Measurements from ENCODE around the gene SYT3.
"Not testable (repeated sequence)": the region's sequence is repeated elsewhere in the genome, so short reads cannot be mapped to it uniquely, and the experiment has no call there.

SYT3 gene

GRCh38 chr19:50602496-50602895 is 37.2 kb downstream of the SYT3 start:
- no peak for DNase-seq

GRCh38 chr19:50602089-50602422 is 37.6 kb downstream of the SYT3 start:
- DNase-seq = no peak

DNA sequence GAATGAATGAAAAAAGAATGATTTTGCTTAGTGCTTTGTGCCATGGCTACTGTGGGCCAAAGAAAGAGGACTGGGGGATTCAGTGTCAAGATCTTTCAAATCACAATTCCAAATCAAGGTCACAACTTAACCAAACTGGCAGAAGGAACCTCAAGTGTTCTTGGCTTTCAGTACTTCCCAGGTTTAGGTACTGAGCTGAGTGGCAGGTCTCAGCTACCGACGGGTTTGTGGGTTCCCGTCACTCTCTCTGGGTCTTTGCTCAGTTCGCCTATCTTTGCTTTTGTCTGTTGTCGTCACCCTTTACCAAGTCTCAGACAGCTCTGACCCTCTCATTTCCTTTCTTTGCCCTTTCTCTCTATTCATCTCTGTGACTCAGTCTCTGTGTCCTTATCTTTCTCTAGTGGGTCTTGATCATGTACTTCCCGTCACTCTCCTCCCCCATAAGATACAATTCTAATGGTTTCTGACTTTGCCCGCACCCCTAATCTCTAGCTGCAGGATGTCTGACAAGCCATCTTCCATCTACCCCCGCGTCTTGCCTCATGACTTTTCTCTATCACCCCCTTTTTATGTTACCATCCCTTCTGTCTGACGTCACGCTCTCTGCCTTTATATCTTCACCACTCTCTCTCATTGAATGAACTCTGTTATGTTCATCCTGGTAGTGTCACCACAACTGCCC is 38.1 kb downstream of the SYT3 start:
- DNase-seq = no peak

GRCh38 chr19:50599427-50599826 is 40.3 kb downstream of the SYT3 start:
- DNase-seq = no peak

DNA sequence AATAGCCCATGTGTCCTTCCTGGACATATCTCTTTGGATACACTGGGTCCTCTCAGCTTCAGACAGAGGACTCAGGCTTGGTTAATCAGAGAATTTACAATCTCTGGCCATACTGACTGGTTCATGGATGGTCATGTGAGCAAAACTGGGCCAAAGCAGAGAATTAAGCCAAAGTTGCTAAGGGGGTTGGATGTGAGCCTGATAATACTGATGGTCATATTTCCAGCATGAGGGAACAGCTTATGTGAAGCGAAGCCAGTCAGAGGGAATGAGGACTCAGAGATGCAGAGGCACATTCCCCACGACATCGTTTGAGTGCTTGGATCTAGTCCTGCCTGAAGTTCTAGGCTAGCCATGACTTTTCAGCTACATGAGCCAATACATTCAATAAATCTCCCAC is 49.5 kb downstream of the SYT3 start:
- no peak for DNase-seq

GRCh38 chr19:50581795-50582660 is 57.7 kb downstream of the SYT3 start:
- not testable (repeated sequence) for DNase-seq

GRCh38 chr19:50580970-50581634 is 58.6 kb downstream of the SYT3 start:
- DNase-seq = no peak

GRCh38 chr19:50580240-50580639 is 59.4 kb downstream of the SYT3 start:
- DNase-seq = no peak

- not testable (repeated sequence) for DNase-seq
Measured at GRCh38 chr19:50576769-50577168, 62.9 kb downstream of the SYT3 start.

DNA sequence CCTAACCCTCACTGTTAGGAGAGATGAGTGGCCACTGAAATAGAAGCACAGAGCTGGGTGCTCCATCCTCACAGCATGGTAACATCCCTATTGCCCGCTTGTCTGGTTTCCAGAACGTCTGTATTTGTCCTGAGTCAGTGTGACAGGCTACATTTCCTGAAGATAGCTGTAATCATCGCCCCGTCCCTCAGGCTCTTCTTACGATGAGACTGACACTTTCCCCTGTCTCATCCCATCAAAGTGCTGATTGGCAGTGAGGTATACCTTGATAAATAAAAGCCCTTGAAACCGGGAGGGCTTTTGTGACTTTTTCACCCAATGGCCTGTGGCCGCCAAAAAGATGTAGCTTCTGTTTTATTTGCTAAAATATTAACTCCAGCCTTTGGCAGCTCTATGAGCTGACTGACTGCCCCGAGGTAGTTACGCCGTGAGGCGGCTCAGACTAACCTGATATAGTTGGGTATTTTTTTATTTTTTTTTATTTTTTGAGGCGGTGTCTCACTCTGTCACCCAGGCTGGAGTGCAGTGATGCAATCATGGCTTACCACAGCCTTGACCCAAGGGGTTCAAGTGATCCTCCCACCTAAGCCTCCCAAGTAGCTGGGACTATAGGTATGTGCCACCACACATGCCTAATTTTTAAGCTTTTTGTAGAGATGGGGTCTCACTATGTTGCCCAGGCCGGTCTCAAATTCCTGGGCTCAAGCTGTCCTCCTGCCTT is 65.8 kb downstream of the SYT3 start:
- DNase-seq = no peak

Measured in right hindlimb (tissue), 1 donor.